HG03045 (cell line): ENCODE results near the gene SRL.

Experiments used
- ATAC-seq: cut with Tn5 transposase; IDR thresholded peaks from one replicate; pipeline ENCODE4 v1.9.1; 2021; ENCODE audit warnings: mild to moderate bottlenecking, moderate library complexity; ENCODE audit not compliant: unreplicated experiment

SRL gene

DNA sequence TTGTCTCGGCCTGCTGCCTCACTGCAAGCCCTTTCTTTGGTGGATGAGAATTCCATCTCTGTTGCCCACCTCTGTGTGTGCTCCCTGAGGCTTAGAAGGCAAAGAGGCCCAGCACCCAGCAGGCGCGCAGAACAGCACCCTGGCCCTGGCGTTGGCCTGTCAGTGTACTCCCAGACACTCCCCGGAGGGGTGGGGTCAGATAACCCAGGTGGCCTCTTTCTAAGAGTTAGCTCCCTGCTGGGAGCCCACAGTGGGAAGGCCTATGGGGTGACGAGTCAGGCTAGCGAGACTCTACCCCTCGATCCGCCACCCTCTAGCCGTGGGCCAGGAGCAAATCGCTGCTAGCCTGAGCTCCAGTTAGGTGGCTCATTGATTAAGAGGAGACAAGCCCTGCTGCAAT lies 38.1 kb downstream of the SRL start:
- ATAC-seq, result no peak

GRCh38 chr16:4202615-4203345 lies 39.1 kb downstream of the SRL start:
- no peak for ATAC-seq

DNA sequence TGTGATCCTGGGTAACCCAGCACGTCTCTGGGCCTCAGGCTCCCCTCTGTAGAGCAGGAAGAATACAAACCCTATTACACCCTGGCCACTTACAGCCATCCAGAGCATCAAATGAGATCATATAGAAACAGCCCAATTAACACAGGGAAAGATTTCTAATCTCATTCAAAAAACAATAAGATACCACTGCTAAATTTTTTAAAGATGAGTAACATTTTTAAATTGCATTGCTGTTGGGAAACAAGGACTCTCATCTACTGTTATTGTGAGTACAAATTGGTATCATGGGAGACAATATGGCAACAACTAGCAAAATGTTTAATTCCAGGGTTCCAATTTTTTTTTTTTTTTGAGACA lies 41.1 kb downstream of the SRL start:
- no peak for ATAC-seq

- no peak for ATAC-seq
These were observed 41.7 kb downstream of the SRL start for GRCh38 chr16:4200000-4200780.

DNA sequence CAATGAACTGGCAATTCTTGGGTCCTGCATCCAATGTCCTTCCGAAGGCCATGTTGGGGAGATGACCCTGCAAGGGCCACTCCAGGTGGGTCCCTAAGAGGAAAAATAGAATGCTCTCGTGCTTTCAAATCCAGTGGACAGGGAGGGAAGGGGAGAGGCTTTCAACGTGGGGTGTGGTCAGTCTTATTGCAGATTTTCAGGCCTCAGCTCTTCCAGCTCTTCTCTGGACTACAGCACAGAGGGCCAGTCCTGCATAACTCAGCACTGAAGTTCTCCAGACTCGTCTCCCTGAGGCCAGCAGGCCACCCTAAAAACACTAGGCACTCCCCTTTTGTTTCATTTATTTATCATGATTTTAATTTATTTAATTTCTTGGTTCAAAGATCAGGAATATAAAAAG lies 43.1 kb downstream of the SRL start:
- no peak for ATAC-seq

DNA sequence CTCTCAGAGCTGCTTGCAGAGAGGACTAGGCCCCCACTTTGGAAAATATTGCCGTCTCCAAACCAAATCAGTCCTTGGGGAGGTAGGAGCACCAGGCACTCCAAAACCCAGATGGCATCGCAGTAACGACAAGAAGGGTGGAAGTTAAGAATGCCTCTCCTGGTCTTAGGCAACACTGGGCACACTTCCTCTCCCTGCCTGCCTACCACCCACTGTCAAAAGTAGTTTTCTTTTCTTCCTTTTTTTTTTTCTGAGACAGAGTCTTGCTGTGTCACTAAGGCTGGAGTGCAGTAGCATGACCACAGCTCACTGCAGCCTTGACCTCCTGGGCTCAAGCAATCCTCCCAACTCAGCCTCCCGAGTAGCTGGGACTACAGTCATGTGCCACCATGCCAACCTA lies 47.2 kb downstream of the SRL start:
- no peak for ATAC-seq

DNA sequence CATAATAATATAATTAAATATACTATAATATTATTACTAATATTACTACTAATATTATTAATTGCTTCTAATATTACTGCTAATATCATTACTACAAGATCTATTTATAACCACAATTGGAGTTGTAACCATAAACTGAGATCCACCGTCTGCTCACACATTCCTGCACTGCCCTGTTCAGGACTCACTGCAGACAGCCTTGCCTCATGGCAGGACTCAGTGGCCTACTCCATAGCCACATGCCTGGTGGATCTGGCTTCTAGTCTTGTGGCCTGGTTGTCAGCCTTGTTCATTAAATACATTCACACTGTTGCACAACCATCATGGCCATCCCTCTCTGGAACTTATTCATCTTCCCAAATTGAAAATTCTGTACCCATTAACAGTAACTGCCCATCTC lies 48.0 kb downstream of the SRL start:
- ATAC-seq, result no peak

GRCh38 chr16:4192206-4192605 lies 49.7 kb downstream of the SRL start:
- ATAC-seq, result no peak

- ATAC-seq, result no peak
These were observed 51.1 kb downstream of the SRL start for GRCh38 chr16:4190712-4191333.

GRCh38 chr16:4190086-4190485 lies 51.8 kb downstream of the SRL start:
- no peak for ATAC-seq

- peak; percentile 3 for ATAC-seq
These were observed 57.7 kb downstream of the SRL start for GRCh38 chr16:4184038-4184702.

GRCh38 chr16:4183237-4184037 lies 58.4 kb downstream of the SRL start:
- peak; percentile 87 for ATAC-seq

- peak; percentile 5 for ATAC-seq
These were observed 59.2 kb downstream of the SRL start for GRCh38 chr16:4182581-4183236.

GRCh38 chr16:4180511-4180910 lies 61.4 kb downstream of the SRL start:
- no peak for ATAC-seq

DNA sequence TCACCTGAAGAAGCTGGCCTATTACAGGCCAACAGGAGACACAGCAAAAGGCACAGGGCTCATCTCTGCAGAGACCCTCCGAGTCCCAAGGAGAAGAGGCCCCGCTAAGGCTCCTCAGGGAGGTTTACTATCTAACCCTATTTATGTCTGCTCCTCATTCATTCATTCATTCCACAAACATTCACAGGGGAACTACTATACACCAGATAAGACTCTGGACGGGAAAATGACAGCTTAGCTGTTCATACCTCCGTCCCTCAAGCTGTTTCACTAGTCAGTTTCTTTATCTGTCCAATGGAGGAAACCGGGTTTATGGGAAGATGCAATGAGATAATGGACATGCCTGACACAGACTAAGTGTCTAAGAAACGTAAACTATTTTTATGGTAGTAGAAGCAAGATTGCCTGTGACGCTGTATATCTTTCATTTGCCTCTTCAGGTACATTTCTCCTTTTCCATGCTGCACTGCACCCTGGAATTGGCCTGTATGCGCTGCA lies 62.1 kb downstream of the SRL start:
- ATAC-seq, result no peak

DNA sequence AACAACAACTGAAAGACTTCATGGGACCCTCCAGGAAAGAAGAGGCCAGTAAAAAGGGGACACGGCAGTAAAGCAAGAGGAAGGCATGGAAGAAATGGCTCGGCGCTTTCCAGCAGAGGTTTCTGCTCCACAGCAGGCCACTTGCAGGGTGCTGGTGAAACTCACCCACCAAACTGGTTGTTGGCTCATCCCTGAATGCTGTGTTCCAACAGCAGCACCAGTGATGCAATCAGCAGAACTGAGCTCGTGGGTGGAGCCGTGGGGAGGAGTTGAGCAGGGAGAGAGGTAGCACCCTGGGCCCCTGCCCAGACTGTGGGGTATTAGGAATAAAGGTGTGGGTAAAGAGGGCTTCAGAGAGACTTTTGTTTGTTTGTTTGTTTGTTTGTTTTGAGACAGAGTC lies 62.9 kb downstream of the SRL start:
- no peak for ATAC-seq

DNA sequence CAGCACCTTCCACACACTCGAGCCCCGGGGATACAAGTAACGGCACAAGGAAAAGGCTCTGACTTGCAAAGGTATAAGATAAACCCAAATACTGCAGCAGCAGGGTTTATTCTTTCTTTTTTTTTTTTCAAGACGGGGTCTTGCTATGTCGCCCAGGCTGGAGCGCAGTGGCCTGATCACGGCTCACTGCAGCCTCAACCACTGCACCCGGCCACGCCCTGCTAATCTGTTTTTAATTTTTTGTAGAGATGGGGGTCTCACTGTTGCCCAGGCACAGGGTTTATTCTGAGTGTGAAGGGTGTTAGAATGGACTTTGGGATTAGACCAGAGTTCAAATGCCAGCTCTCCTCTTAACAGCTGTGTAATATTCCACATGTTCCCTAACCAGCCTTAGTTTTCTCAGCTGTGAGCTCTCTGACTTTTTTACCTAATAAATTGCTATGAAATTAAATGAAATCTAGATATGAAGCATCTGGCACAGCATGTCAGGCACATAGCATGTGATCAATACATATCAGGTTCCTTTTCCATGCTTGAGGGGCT lies 63.3 kb downstream of the SRL start:
- ATAC-seq, result no peak

DNA sequence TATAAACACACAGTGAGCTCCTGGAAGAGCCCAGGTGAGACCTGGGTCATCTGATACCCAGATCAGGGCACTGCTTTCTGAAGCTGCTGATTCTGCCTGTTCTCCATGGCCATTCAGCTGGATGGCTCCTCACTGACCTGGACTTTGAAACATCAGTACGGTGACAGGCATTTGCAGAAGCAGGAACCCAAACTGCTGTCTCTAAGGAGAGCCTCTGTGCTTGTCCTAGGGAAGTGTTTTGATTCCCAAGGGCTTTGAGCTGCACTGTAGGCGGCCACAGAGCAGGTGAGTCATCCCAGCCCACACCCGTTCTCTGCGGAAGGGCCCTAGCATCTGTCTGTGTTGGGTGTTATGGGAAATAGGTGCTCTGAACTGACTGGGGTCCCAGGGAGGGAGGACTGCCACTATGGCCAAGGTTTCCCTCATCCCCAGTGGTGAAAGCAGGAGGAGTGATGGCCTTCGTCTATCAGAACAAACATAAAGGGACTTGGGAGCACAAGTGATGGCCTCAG lies 64.9 kb downstream of the SRL start:
- no peak for ATAC-seq

- no peak for ATAC-seq
These were observed 66.0 kb downstream of the SRL start for GRCh38 chr16:4175849-4176248.

DNA sequence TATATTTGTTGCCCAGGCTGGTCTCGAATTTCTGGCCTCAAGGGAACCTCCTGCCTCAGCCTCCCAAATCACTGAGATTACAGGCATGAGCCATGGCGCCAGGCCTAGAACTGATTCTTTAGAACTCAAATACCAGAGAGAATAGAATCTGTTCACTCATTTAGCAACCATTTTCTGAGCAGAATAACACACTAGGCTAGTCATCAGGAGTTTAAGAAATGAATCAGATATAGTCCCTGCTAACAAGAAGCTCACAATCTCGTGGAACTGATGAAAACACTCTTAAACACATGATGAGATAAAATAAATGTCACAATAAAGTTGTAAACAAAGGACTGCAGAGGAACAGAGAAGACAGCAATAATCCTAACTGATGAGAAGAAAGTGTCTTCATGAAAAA lies 69.8 kb downstream of the SRL start:
- no peak for ATAC-seq
